Transverse colon (tissue), 4 donors: ENCODE data around the gene SGO2. TPM values are rescaled to one million over a fixed set of nuclear protein-coding genes. Genes with fewer than 3 reads are reported as not detected.

Source experiments
- DNase-seq: peaks from one replicate; pipeline ENCODE4 v3.0.0-alpha.2; 2019
- H3K27ac ChIP-seq, 4 donors: fragments of 200-600 bp; sonication (generic); 2 replicates each; pipeline ENCODE4 v1.5.1; 2016 to 2018; ENCODE audit warnings: inconsistent platforms in 4 of 4
- H3K27me3 ChIP-seq: fragments of 200-600 bp; sonication (generic); 2 replicates; pipeline ENCODE4 v1.5.1; 2017; ENCODE audit warnings: inconsistent platforms
- H3K36me3 ChIP-seq, 4 donors: fragments of 200-600 bp; sonication (generic); 2 replicates each; pipeline ENCODE4 v1.5.1; 2017 to 2019; ENCODE audit warnings: inconsistent platforms in 4 of 4
- H3K4me1 ChIP-seq, 4 donors: fragments of 200-600 bp; sonication (generic); 2 replicates each; pipeline ENCODE4 v1.5.1; 2017 to 2020; ENCODE audit warnings: inconsistent platforms in 4 of 4
- H3K4me3 ChIP-seq, 4 donors: fragments of 200-600 bp; sonication (generic); 1 replicate in 1 of 4; 2 replicates in 3 of 4; pipeline versions ENCODE4 v1.5.1 to v1.6.1; 2017 to 2019; ENCODE audit warnings: inconsistent platforms in 4 of 4
- H3K9me3 ChIP-seq, 2 donors: fragments of 200-600 bp; sonication (generic); 2 replicates each; pipeline ENCODE4 v1.5.1; 2017 to 2019; ENCODE audit warnings: inconsistent platforms in 2 of 2
- CTCF ChIP-seq, 5 experiments: fragments of 200-600 bp in 3 of 5; fragments of 450-650 bp in 2 of 5; sonication (generic) in 3 of 5; IDR thresholded peaks; 1 replicate in 2 of 5; 2 replicates in 3 of 5; pipeline ENCODE4 v1.5.1; 2016 to 2017; ENCODE audit warnings: antibody characterized with exemption in 5 of 5, inconsistent platforms in 3 of 5, mild to moderate bottlenecking in 2 of 5, moderate library complexity in 1 of 5
- EP300 ChIP-seq: sonication (generic); formaldehyde crosslinking; IDR thresholded peaks from one replicate; pipeline ENCODE4 v1.6.1; 2017; ENCODE audit warnings: antibody characterized with exemption, low read depth
- POLR2A ChIP-seq: fragments of 450-650 bp; IDR thresholded peaks from one replicate; pipeline ENCODE4 v1.6.1; 2016; ENCODE audit warnings: antibody characterized with exemption, mild to moderate bottlenecking, moderate library complexity
- POLR2AphosphoS5 ChIP-seq, 3 donors: sonication (generic); formaldehyde crosslinking; IDR thresholded peaks; one replicate each; pipeline ENCODE4 v1.6.1; 2016; ENCODE audit warnings: antibody characterized with exemption in 3 of 3
- WGBS, 2 donors: methylation state at CpG; one replicate each; pipeline ENCODE4 v1.1.5; 2018; ENCODE audit warnings: low coverage in 1 of 2; 5-methylcytosine and 5-hydroxymethylcytosine counted together
- in situ Hi-C, 4 donors: fragments of 200-750 bp; cut with MboI; loops; one replicate each; pipeline versions ENCODE4 v1.15.0 to v1.15.1; 2017; ENCODE audit warnings: low sequenced_read_pairs in 3 of 4, low pct_ligation_motif_present in 1 of 4, low pct_unique_long_range_greater_than_20kb in 1 of 4
- intact Hi-C: fragments of 100-400 bp; cut with DNase I; formaldehyde crosslinking; loops from one replicate; pipeline ENCODE4 v1.15.1; 2023; ENCODE audit warnings: low total_unique reads
- total RNA-seq, 4 donors: library from RNA; depleted of rRNA; stranded (reverse); fragments of >200 nt; gene quantifications; one replicate each; pipeline ENCODE4 v1.1.0, GENCODE V29; 2016

Gene SGO2
- total RNA-seq, 4 donors from 2014 or later = 0.75 to 4.8 (median 2.9) TPM

DNA sequence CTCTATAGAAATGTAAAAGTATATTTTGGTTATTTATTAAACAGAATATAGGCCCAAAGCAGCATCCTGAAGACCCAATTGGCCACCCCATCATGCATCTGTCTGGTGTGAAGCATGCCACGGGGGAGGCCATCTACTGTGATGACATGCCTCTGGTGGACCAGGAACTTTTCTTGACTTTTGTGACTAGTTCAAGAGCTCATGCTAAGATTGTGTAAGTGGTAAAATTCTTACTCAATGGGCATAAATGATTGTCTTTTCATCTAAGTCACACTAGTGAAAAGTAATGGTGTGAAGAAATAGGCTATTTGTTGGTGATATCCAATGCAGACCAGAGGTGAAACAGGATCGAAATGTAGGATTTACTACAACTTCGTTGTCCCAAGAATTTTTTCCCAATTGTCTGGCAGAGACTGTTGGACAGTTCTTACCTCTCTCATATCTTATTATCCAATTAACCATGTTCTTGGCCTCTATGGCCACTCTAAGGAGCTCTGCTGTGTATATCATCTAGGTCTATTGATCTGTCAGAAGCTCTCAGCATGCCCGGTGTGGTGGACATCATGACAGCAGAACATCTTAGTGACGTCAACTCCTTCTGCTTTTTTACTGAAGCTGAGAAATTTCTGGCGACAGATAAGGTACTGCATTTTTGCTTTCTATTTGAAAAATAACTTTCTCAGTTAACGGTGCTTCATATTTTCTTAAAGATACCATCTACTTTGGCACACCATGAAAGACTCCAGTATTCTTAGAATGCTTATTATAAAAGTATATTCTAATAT is 94.8 kb downstream of the SGO2 start:
- 87% methylated on average over 6 to 7 of the region's 7 CpGs for WGBS, 2 donors

GRCh38 chr2:200622106-200622505 is 96.1 kb downstream of the SGO2 start:
- in situ Hi-C loops (no loop called here), intact Hi-C loops (no loop called here)
- H3K27ac ChIP-seq = no peak overlapping the region
- WGBS, 2 donors = 63 to 80% methylated on average over 1 of the region's 1 CpG
- H3K4me1 ChIP-seq = no peaks in the 10 kb centered on the region
- TF ChIP-seq POLR2A (no peak), CTCF (IDR thresholded peaks at IDR 0.05) (no peak), POLR2AphosphoS5 (IDR thresholded peaks at IDR 0.05) (no peak), EP300 (no peak)
- no peaks in the 10 kb centered on the region for H3K9me3 ChIP-seq
- no peak overlapping the region for H3K4me3 ChIP-seq
- no peak for DNase-seq
- H3K27me3 ChIP-seq = no peaks in the 10 kb centered on the region
- no peaks in the 10 kb centered on the region for H3K36me3 ChIP-seq

More for the DNA sequence above, 94.8 kb downstream of the SGO2 start:
- Histone ChIP-seq H3K36me3 (no peaks in the 10 kb centered on the region), H3K27ac (no peak overlapping the region), H3K4me1 (no peaks in the 10 kb centered on the region), H3K4me3 (no peak overlapping the region), H3K27me3 (no peaks in the 10 kb centered on the region), H3K9me3 (no peaks in the 10 kb centered on the region)
- intact Hi-C loops = loop anchor here (1.0 kb wide), 1 partner anchor 33 kb away; no protein-coding TSS in a partner anchor
- DNase-seq = no peak
- in situ Hi-C loops = no loop called here
- TF ChIP-seq POLR2A (no peak), EP300 (no peak), POLR2AphosphoS5 (IDR thresholded peaks at IDR 0.05) (no peak)

DNA sequence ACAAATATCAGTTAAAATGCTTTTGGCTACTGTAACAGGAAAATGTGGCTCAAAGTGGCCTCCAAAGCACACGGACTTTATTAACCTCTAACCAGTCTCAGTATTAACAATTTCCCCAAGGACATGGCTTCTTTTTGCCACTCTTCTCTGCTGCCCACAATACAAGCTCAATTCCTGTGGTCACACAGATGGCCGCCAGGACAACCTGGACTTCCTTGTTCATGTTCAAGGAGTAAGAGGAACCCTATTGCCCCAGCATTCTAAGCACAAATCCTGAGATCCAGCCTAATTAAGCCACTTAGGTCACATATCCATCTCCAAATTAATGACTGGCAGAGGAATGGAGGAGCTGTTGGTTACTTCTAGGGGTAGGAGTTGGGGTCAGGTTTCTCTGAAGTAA is 98.0 kb downstream of the SGO2 start:
- no peaks in the 10 kb centered on the region for H3K27me3 ChIP-seq
- in situ Hi-C loops = no loop called here
- intact Hi-C loops = no loop called here
- H3K4me1 ChIP-seq = no peaks in the 10 kb centered on the region
- no peaks in the 10 kb centered on the region for H3K36me3 ChIP-seq
- 67 to 79% methylated on average over 1 to 2 of the region's 2 CpGs for WGBS, 2 donors
- no peak for TF ChIP-seq POLR2AphosphoS5 (IDR thresholded peaks at IDR 0.05)
- no peak for TF ChIP-seq CTCF (IDR thresholded peaks at IDR 0.05)
- no peak for TF ChIP-seq EP300
- TF ChIP-seq POLR2A = no peak
- H3K27ac ChIP-seq = no peak overlapping the region
- H3K4me3 ChIP-seq = no peak overlapping the region
- H3K9me3 ChIP-seq = no peaks in the 10 kb centered on the region
- no peak for DNase-seq

GRCh38 chr2:200624658-200625057 is 98.7 kb downstream of the SGO2 start:
- Histone ChIP-seq H3K27me3 (no peaks in the 10 kb centered on the region), H3K4me1 (no peaks in the 10 kb centered on the region), H3K36me3 (no peaks in the 10 kb centered on the region), H3K27ac (no peak overlapping the region), H3K4me3 (no peak overlapping the region), H3K9me3 (no peaks in the 10 kb centered on the region)
- no peak for TF ChIP-seq POLR2A
- WGBS, 2 donors = 93 to 100% methylated on average over 3 of the region's 3 CpGs
- in situ Hi-C loops = no loop called here
- no peak for DNase-seq
- intact Hi-C loops = no loop called here

GRCh38 chr2:200625282-200625681 is 99.3 kb downstream of the SGO2 start:
- DNase-seq = no peak
- intact Hi-C loops = no loop called here
- no peaks in the 10 kb centered on the region for H3K9me3 ChIP-seq
- in situ Hi-C loops = no loop called here
- no peaks in the 10 kb centered on the region for H3K36me3 ChIP-seq
- TF ChIP-seq POLR2AphosphoS5 (IDR thresholded peaks at IDR 0.05) (no peak), POLR2A (no peak)
- H3K27ac ChIP-seq = no peak overlapping the region
- no peaks in the 10 kb centered on the region for H3K4me1 ChIP-seq
- H3K27me3 ChIP-seq = no peaks in the 10 kb centered on the region
- no peak overlapping the region for H3K4me3 ChIP-seq
- WGBS, 2 donors = 84 to 86% methylated on average over 2 of the region's 2 CpGs
